Neutrophil (primary cell): Measurements from ENCODE around the gene NEAT1.

ENCODE experiments used
- H3K27ac ChIP-seq: fragments of 200-600 bp; sonication (generic); 2 replicates; pipeline ENCODE4 v1.5.1; 2016; ENCODE audit warnings: mild to moderate bottlenecking, moderate library complexity
- H3K27me3 ChIP-seq: fragments of 200-600 bp; sonication (generic); 2 replicates; pipeline ENCODE4 v1.6.0; 2016; ENCODE audit warnings: mild to moderate bottlenecking
- H3K36me3 ChIP-seq: fragments of 200-600 bp; sonication (generic); 2 replicates; pipeline ENCODE4 v1.5.1; 2017
- H3K4me1 ChIP-seq, 2 experiments: fragments of 200-600 bp in 1 of 2; sonication (generic) in 1 of 2; 1 replicate in 1 of 2; 2 replicates in 1 of 2; pipeline versions ENCODE4 v1.5.1 to v1.6.1; 2013 to 2016; ENCODE audit warnings: low read depth in 1 of 2, low read length in 1 of 2, mild to moderate bottlenecking in 1 of 2, moderate library complexity in 1 of 2; ENCODE audit not compliant: control insufficient read depth in 1 of 2, insufficient read depth in 1 of 2
- H3K4me3 ChIP-seq, 2 experiments: fragments of 200-600 bp in 1 of 2; sonication (generic) in 1 of 2; 1 replicate in 1 of 2; 2 replicates in 1 of 2; pipeline ENCODE4 v1.5.1; 2013 to 2016; ENCODE audit warnings: low read depth in 1 of 2, low read length in 1 of 2, mild to moderate bottlenecking in 1 of 2, moderate library complexity in 1 of 2
- H3K9me3 ChIP-seq: fragments of 200-600 bp; sonication (generic); 2 replicates; pipeline ENCODE4 v1.5.1; 2016
- CTCF ChIP-seq: fragments of 200-600 bp; sonication (generic); IDR thresholded peaks from 2 replicates; pipeline ENCODE4 v1.5.1; 2016; ENCODE audit warnings: antibody characterized with exemption

NEAT1 gene

GRCh38 chr11:65422633-65423515 lies at the start of gene NEAT1:
NEAT1 (plus strand) TSS chr11:65422798.
- Histone ChIP-seq H3K36me3 (peaks cover 27% of the 10 kb centered on the region), H3K27ac (peak within 1 kb of the TSS; percentile 97), H3K4me1 (peaks cover 31 to 61% of the 10 kb centered on the region in 2 experiments), H3K9me3 (no peaks in the 10 kb centered on the region), H3K4me3 (peak within 1 kb of the TSS; percentile 93 to 95), H3K27me3 (no peaks in the 10 kb centered on the region)
- TF ChIP-seq CTCF, result no peak

GRCh38 chr11:65373839-65374580 lies 48.6 kb upstream of the NEAT1 start:
- no peak for TF ChIP-seq CTCF
- H3K36me3 ChIP-seq, result peaks cover 5% of the 10 kb centered on the region
- H3K27me3 ChIP-seq, result no peaks in the 10 kb centered on the region
- H3K9me3 ChIP-seq, result no peaks in the 10 kb centered on the region
- H3K4me3 ChIP-seq, result no peak overlapping the region
- H3K4me1 ChIP-seq, result peaks cover 4 to 14% of the 10 kb centered on the region in 2 experiments
- no peak overlapping the region for H3K27ac ChIP-seq

GRCh38 chr11:65375012-65375411 lies 47.6 kb upstream of the NEAT1 start:
- Histone ChIP-seq H3K4me3 (no peak overlapping the region), H3K4me1 (peaks cover 4 to 14% of the 10 kb centered on the region in 2 experiments), H3K27ac (no peak overlapping the region), H3K36me3 (peaks cover 5% of the 10 kb centered on the region), H3K27me3 (no peaks in the 10 kb centered on the region), H3K9me3 (no peaks in the 10 kb centered on the region)
- no peak for TF ChIP-seq CTCF

- H3K4me1 ChIP-seq, result peaks cover 9 to 12% of the 10 kb centered on the region in 2 experiments
- H3K27me3 ChIP-seq, result no peaks in the 10 kb centered on the region
- peaks cover 5% of the 10 kb centered on the region for H3K36me3 ChIP-seq
- H3K4me3 ChIP-seq, result no peak overlapping the region
- no peak overlapping the region for H3K27ac ChIP-seq
- H3K9me3 ChIP-seq, result no peaks in the 10 kb centered on the region
- no peak for TF ChIP-seq CTCF
Measured at GRCh38 chr11:65376138-65376713, 46.4 kb upstream of the NEAT1 start.

- Histone ChIP-seq H3K9me3 (no peaks in the 10 kb centered on the region), H3K4me1 (peaks cover 17 to 20% of the 10 kb centered on the region in 2 experiments), H3K4me3 (no peak overlapping the region), H3K36me3 (peaks cover 5% of the 10 kb centered on the region), H3K27me3 (no peaks in the 10 kb centered on the region), H3K27ac (no peak overlapping the region)
- no peak for TF ChIP-seq CTCF
Measured at GRCh38 chr11:65377036-65377435, 45.6 kb upstream of the NEAT1 start.
